Tibial nerve (tissue), 4 donors: ENCODE data around the gene RYK. TPM values are rescaled to one million over a fixed set of nuclear protein-coding genes. Genes with fewer than 3 reads are reported as not detected.

Source experiments
- DNase-seq, 2 donors: peaks; one replicate each; pipeline ENCODE4 v3.0.0-alpha.2; 2019; ENCODE audit warnings: low spot score in 2 of 2
- H3K27ac ChIP-seq, 4 donors: fragments of 200-600 bp; sonication (generic) in 3 of 4; one replicate each; pipeline ENCODE4 v1.5.1; 2017 to 2019; ENCODE audit warnings: mild to moderate bottlenecking in 1 of 4
- H3K27me3 ChIP-seq, 2 donors: fragments of 200-600 bp; sonication (generic) in 1 of 2; one replicate each; pipeline versions ENCODE4 v1.5.1 to v1.6.0; 2017 to 2019
- H3K36me3 ChIP-seq, 3 donors: fragments of 200-600 bp; sonication (generic); one replicate each; pipeline ENCODE4 v1.5.1; 2018 to 2019
- H3K4me1 ChIP-seq, 4 donors: fragments of 200-600 bp; sonication (generic) in 3 of 4; one replicate each; pipeline ENCODE4 v1.5.1; 2017 to 2019
- H3K4me3 ChIP-seq, 4 donors: fragments of 200-600 bp; sonication (generic) in 3 of 4; one replicate each; pipeline ENCODE4 v1.5.1; 2017 to 2019; ENCODE audit warnings: mild to moderate bottlenecking in 1 of 4, moderate library complexity in 1 of 4
- H3K9me3 ChIP-seq, 4 donors: fragments of 200-600 bp; sonication (generic) in 3 of 4; one replicate each; pipeline ENCODE4 v1.5.1; 2017 to 2019
- CTCF ChIP-seq, 5 experiments: fragments of 200-600 bp in 3 of 5; fragments of 450-650 bp in 2 of 5; sonication (generic) in 3 of 5; IDR thresholded peaks; one replicate each; pipeline ENCODE4 v1.5.1; 2016 to 2019; ENCODE audit warnings: antibody characterized with exemption in 5 of 5, mild to moderate bottlenecking in 3 of 5, moderate library complexity in 2 of 5
- EP300 ChIP-seq, 2 donors: sonication (generic); formaldehyde crosslinking; IDR thresholded peaks; one replicate each; pipeline ENCODE4 v1.6.1; 2017; ENCODE audit warnings: antibody characterized with exemption in 2 of 2, mild to moderate bottlenecking in 1 of 2
- POLR2A ChIP-seq, 2 donors: fragments of 450-650 bp; IDR thresholded peaks; one replicate each; pipeline ENCODE4 v1.6.1; 2017; ENCODE audit warnings: antibody characterized with exemption in 2 of 2, mild to moderate bottlenecking in 2 of 2, moderate library complexity in 2 of 2
- WGBS, 2 donors: methylation state at CpG; one replicate each; pipeline ENCODE4 v1.1.5; 2018; 5-methylcytosine and 5-hydroxymethylcytosine counted together
- total RNA-seq, 4 donors: library from RNA; depleted of rRNA; stranded (reverse); fragments of >200 nt; gene quantifications; one replicate each; pipeline ENCODE4 v1.1.0, GENCODE V29; 2016

Gene RYK
- 10 to 100 TPM; 33.9 to 69.9 (median 57.8) TPM for total RNA-seq

GRCh38 chr3:134250717-134251220 lies at the start of gene RYK:
Gene RYK, minus strand, starts transcription at chr3:134250859. Its CDS starts 205 bp downstream, at chr3:134250654.
- no peaks in the 10 kb centered on the region for H3K27me3 ChIP-seq
- DNase-seq, result peak; percentile 54 to 67
- whole genome bisulfite sequencing, 2 donors, result 0 to 1% methylated on average over 15 to 58 of the region's 59 CpGs
- peak; percentile 45 to 75 for TF ChIP-seq POLR2A (IDR thresholded peaks at IDR 0.05)
- TF ChIP-seq CTCF (IDR thresholded peaks at IDR 0.05), result peak in 1 of 5 experiments; percentile 39
- peak in 1 of 2 donors; percentile 75 for TF ChIP-seq EP300 (IDR thresholded peaks at IDR 0.05)
- peak within 1 kb of the TSS; percentile 72 to 87 (median 78) for H3K4me3 ChIP-seq
- H3K4me1 ChIP-seq, result peaks cover 0 to 44% (median 6%) of the 10 kb centered on the region in 4 donors
- no peaks in the 10 kb centered on the region for H3K9me3 ChIP-seq
- peak within 1 kb of the TSS; percentile 89 to 97 (median 91) for H3K27ac ChIP-seq
- H3K36me3 ChIP-seq, result no peaks in the 10 kb centered on the region

DNA sequence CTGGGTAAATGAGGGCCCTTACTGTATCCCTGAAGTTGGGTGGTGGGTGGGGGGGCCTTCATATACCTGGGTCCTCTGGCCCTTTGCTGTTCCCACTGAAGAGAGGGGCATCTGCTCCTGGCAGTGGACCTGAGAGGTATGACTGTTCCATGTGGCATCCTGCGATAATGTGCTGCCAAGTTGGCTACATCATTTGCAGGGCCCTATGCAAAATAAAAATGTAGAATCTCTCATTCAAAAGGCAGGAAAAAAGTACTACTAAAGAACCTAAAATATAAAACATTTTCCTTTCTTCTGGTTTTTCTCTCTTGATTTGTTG lies 49.2 kb upstream of the RYK start:
- no peak for TF ChIP-seq POLR2A (IDR thresholded peaks at IDR 0.05)
- TF ChIP-seq EP300 (IDR thresholded peaks at IDR 0.05), result no peak
- TF ChIP-seq CTCF (IDR thresholded peaks at IDR 0.05), result no peak
- Histone ChIP-seq H3K27me3 (no peaks in the 10 kb centered on the region), H3K4me3 (no peak overlapping the region), H3K36me3 (no peaks in the 10 kb centered on the region), H3K4me1 (peaks cover 0 to 5% (median 0%) of the 10 kb centered on the region in 4 donors), H3K27ac (no peak overlapping the region), H3K9me3 (no peaks in the 10 kb centered on the region)
- no peak for DNase-seq
- WGBS, 2 donors, result 88 to 100% methylated on average over 1 of the region's 1 CpG

- Histone ChIP-seq H3K27ac (no peak overlapping the region), H3K9me3 (no peaks in the 10 kb centered on the region), H3K4me3 (no peak overlapping the region), H3K27me3 (no peaks in the 10 kb centered on the region), H3K36me3 (no peaks in the 10 kb centered on the region), H3K4me1 (peaks cover 0 to 5% (median 0%) of the 10 kb centered on the region in 4 donors)
- TF ChIP-seq EP300 (IDR thresholded peaks at IDR 0.05), result no peak
- no peak for TF ChIP-seq POLR2A (IDR thresholded peaks at IDR 0.05)
- peak in 3 of 5 experiments; percentile 22 to 62 (median 26) for TF ChIP-seq CTCF (IDR thresholded peaks at IDR 0.05)
- 63 to 69% methylated on average over 4 of the region's 4 CpGs for WGBS, 2 donors
- peak in 1 of 2 donors; percentile 13 for DNase-seq
These were observed 48.7 kb upstream of the RYK start for GRCh38 chr3:134299185-134299887.

- Histone ChIP-seq H3K4me3 (no peak overlapping the region), H3K4me1 (peaks cover 0 to 5% (median 0%) of the 10 kb centered on the region in 4 donors), H3K36me3 (no peaks in the 10 kb centered on the region), H3K9me3 (no peaks in the 10 kb centered on the region), H3K27ac (no peak overlapping the region), H3K27me3 (no peaks in the 10 kb centered on the region)
- TF ChIP-seq EP300 (IDR thresholded peaks at IDR 0.05) (no peak), POLR2A (IDR thresholded peaks at IDR 0.05) (no peak), CTCF (IDR thresholded peaks at IDR 0.05) (no peak)
- 84 to 92% methylated on average over 2 of the region's 2 CpGs for WGBS, 2 donors
- no peak for DNase-seq
These were observed 47.6 kb upstream of the RYK start for GRCh38 chr3:134298249-134298648.

DNA sequence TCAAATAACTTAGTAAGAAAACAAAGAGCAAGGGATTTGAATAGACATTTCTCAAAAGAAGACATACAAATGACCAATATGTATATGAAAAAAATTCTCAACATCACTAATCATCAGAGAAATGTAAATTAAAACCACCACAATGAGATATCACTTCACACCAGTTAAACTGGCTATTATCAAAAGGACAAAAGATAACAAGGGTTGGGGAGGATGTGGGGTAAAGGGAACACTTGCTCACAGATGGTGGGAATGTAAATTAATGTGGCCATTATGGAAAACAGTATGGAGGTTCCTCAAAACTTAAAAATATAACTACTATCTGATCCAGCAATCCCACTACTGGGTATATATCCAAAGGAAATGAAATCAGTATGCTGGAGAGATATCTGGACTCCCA lies 46.0 kb upstream of the RYK start:
- no peak for TF ChIP-seq POLR2A (IDR thresholded peaks at IDR 0.05)
- no peak for TF ChIP-seq EP300 (IDR thresholded peaks at IDR 0.05)
- TF ChIP-seq CTCF (IDR thresholded peaks at IDR 0.05), result no peak
- DNase-seq, result no peak

More for the DNA sequence above, 46.0 kb upstream of the RYK start:
- no peak overlapping the region for H3K4me3 ChIP-seq
- H3K9me3 ChIP-seq, result no peaks in the 10 kb centered on the region
- H3K36me3 ChIP-seq, result no peaks in the 10 kb centered on the region
- H3K4me1 ChIP-seq, result peaks cover 0 to 7% (median 2%) of the 10 kb centered on the region in 4 donors
- no peak overlapping the region for H3K27ac ChIP-seq
- no peaks in the 10 kb centered on the region for H3K27me3 ChIP-seq
